Measurements from ENCODE around the gene SRF.
"Not testable (repeated sequence)": the region's sequence is repeated elsewhere in the genome, so short reads cannot be mapped to it uniquely, and the experiment has no call there.

Gene SRF

GRCh38 chr6:43170931-43171706, at the start of gene SRF:
SRF (plus strand) TSS chr6:43171269; CDS start chr6:43171657, 388 bp downstream.
- DNase-seq (ENCODE audit: low read depth in 4 of 4, low spot score in 1 of 4) = peak; percentile 93 to 99 (median 98)

DNA sequence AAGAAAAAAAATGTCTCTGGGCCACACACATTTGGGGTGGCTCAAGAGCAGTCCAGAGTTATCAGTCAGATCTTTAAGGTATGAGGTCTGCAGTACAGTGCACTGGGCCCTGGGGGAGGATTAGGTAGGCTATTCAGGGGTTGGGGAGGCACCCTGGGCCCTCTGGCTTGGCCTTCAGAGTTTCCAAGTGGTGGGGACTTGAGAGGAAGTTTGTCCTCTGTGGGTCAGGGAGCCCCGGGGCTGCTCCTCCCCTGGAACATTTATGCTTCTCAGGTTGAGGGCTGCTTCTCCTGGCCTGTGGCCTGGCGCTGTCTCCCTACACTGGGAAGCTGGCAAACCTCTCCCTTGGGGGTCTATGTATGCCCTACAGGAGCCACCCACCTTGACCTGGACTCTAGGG, 48.9 kb upstream of the SRF start:
- no peak for DNase-seq (ENCODE audit: low read depth in 4 of 4, low spot score in 1 of 4)

GRCh38 chr6:43123461-43124314, 47.4 kb upstream of the SRF start:
- no peak for DNase-seq (ENCODE audit: low read depth in 4 of 4, low spot score in 1 of 4)

DNA sequence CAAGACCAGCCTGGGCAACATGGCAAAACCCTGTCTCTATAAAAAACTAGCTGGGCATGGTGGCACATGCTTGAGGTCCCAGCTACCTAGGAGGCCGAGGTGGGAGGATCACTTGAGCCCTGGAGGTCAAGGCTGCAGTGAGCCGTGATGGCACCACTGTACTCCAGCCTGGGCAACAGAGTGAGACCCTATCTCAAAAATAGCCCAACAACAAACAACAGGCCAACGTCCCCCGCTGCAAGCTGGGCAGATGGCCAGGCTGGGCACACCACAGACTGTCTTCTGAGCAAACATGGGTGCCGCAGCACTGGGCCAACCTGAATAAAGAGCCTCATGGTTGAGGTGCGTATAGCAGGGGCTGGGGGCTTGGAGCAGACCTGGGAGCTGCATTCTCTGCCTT, 46.6 kb upstream of the SRF start:
- no peak for DNase-seq (ENCODE audit: low read depth in 4 of 4, low spot score in 1 of 4)

DNA sequence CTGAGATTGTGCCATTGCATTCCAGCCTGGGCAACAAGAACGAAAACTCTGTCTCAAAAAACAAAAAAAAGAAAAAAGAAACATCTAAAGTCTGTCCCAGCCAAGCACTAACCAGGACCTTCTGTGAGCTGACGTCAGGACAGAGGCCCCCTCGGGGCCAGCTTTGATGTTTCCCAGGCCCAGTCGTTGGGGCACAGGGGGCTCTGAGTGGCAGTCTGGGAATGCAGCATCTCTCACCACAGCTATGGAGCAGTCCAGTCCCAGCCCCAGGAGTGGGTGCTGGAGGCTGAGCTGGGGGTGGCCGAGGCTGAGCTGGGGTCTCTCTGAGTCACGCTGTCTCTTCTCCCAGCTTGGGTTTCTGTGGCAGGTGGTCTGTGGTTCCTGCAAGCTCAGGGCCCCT, 46.0 kb upstream of the SRF start:
- DNase-seq (ENCODE audit: low read depth in 4 of 4, low spot score in 1 of 4) = no peak

GRCh38 chr6:43125555-43125954, 45.5 kb upstream of the SRF start:
- no peak for DNase-seq (ENCODE audit: low read depth in 4 of 4, low spot score in 1 of 4)

DNA sequence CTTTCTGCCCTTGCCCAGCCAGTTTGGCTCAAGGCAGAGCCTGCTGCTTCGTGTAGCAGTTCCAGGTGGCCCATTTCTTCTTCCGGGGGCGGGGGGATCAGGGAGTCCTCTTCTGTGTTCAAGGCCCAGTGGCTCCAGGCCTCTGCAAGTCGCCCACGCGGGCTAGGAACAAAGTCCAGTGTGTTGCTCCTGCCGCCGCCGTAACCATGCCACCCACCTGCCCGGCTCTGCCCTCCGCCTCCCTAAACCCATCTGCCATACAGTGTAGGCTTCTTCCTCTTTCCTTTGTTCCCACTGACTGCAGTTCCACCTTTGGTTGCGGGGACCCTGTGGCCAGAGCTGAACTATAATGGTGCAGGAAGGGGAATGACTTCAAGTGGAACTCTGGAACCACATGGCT, 43.9 kb upstream of the SRF start:
- no peak for DNase-seq (ENCODE audit: low read depth in 4 of 4, low spot score in 1 of 4)

- DNase-seq (ENCODE audit: low read depth in 4 of 4, low spot score in 1 of 4) = no peak
Measured at GRCh38 chr6:43127877-43128276, 43.2 kb upstream of the SRF start.

DNA sequence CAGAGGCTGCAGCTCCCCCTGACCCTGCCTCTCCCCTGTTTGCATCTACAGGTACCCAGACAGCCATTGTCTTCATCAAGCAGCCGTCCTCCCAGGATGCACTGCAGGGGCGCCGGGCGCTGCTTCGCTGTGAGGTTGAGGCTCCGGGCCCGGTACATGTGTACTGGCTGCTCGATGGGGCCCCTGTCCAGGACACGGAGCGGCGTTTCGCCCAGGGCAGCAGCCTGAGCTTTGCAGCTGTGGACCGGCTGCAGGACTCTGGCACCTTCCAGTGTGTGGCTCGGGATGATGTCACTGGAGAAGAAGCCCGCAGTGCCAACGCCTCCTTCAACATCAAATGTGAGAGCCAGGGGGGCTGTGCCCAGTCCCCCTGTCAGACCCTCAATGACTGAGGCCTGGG, 42.1 kb upstream of the SRF start:
- no peak for DNase-seq (ENCODE audit: low read depth in 4 of 4, low spot score in 1 of 4)

- DNase-seq (ENCODE audit: low read depth in 4 of 4, low spot score in 1 of 4) = no peak
Measured at GRCh38 chr6:43129434-43130194, 41.5 kb upstream of the SRF start.

DNA sequence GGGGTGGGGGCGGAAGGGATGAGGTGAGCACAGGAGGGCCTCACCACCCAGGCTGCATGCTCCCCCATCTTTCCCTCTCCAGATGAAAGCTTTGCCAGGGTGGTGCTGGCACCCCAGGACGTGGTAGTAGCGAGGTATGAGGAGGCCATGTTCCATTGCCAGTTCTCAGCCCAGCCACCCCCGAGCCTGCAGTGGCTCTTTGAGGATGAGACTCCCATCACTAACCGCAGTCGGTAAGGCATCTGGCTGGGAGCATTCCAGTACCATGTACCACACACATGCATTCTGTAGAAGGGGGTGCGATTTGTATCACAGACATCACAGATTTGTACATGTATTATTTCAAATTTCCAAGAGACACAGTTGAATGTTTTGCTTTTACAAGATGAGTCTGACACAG, 40.6 kb upstream of the SRF start:
- no peak for DNase-seq (ENCODE audit: low read depth in 4 of 4, low spot score in 1 of 4)

GRCh38 chr6:43131379-43131778, 39.7 kb upstream of the SRF start:
- DNase-seq (ENCODE audit: low read depth in 4 of 4, low spot score in 1 of 4) = not testable (repeated sequence)

- no peak for DNase-seq (ENCODE audit: low read depth in 4 of 4, low spot score in 1 of 4)
Measured at GRCh38 chr6:43138267-43138666, 32.8 kb upstream of the SRF start.

- DNase-seq (ENCODE audit: low read depth in 4 of 4, low spot score in 1 of 4) = not testable (repeated sequence)
Measured at GRCh38 chr6:43139973-43140372, 31.1 kb upstream of the SRF start.

DNA sequence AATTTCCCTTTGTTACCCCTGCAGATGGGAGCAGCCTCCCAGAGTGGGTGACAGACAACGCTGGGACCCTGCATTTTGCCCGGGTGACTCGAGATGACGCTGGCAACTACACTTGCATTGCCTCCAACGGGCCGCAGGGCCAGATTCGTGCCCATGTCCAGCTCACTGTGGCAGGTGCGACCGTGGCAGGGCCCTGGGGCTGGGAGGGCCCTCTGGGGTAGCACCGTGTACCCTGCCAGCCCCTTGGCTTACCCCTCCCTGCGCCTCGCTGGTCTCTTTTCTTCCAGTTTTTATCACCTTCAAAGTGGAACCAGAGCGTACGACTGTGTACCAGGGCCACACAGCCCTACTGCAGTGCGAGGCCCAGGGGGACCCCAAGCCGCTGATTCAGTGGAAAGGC, 29.4 kb upstream of the SRF start:
- DNase-seq (ENCODE audit: low read depth in 4 of 4, low spot score in 1 of 4) = no peak

DNA sequence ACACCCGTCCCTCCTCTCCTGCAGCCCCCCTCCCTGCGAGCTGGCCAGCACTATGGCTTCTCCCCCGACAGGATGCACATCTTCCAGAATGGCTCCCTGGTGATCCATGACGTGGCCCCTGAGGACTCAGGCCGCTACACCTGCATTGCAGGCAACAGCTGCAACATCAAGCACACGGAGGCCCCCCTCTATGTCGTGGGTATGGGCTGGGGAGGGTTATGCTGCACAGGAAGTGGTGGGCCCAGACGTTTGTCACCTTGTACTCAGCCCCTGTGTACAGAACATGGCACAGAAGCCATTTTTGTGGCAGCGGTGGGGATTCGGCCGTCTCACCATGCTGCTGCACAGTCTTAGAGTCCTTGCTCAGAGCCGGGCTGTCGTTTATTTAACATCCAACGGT, 29.0 kb upstream of the SRF start:
- no peak for DNase-seq (ENCODE audit: low read depth in 4 of 4, low spot score in 1 of 4)

DNA sequence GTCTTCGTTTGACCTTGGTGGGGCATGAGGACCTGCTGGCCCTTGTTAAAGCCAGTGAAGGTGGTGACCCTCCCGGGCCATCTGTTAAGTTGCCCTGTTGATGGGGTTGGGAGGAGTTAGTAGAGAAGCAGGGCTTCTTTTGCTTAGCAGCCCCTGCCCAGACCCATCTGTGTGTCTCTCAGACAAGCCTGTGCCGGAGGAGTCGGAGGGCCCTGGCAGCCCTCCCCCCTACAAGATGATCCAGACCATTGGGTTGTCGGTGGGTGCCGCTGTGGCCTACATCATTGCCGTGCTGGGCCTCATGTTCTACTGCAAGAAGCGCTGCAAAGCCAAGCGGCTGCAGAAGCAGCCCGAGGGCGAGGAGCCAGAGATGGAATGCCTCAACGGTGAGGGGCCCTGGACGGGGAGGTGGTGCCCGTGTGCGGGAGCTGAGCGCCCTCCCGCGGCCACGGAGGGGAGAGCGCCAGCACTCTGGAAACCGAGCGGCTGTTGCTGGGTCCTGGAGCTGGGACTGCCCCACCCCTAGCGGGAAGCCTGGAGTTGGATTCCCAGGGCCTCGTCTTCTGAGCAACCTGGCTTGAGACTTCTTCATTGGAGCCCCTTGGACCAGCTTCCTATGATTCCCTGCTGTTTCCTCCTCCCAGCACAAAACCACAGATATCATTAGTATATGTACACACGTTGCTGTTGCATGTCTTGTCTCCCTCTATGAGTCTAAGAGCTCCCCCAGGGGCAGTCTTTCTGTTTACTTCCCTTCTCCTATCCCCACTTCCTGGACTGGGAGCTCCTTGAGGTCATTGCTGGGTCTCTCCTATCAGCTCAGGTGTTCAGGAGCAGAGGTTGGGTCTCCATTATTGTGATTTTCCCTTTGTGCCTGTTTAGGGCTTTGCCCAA, 27.6 kb upstream of the SRF start:
- DNase-seq (ENCODE audit: low read depth in 4 of 4, low spot score in 1 of 4) = peak; percentile 38 to 66 (median 58)

- no peak for DNase-seq (ENCODE audit: low read depth in 4 of 4, low spot score in 1 of 4)
Measured at GRCh38 chr6:43144879-43145278, 26.2 kb upstream of the SRF start.

DNA sequence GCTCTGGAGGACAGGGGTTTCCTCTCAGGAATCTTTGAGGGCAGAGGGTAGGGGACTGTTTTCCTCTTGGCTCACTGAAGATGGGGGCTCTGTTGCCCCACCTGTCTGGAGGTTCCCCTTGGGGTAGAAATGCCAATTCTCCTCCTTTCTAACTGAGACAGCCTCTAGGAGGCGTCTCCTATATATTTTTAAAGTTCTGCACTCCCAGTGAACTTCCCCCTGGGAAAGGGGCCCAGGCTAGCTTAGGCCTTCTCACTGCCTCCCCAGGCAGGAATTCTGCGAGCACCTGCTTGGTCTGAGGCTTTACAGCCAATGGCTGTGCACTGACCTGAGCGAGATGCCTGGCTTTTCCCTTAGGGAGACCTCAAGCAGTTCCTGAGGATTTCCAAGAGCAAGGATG, 24.8 kb upstream of the SRF start:
- no peak for DNase-seq (ENCODE audit: low read depth in 4 of 4, low spot score in 1 of 4)
